ENCODE data around the gene CLNK.

GRCh38 chr4:10577508-10578426 lies 106.8 kb downstream of the CLNK start:
- no peak for TF ChIP-seq POLR2A (IDR thresholded peaks at IDR 0.05; ENCODE audit: low read length)
- TF ChIP-seq USF2 (IDR thresholded peaks at IDR 0.05): no peak
- no peak for TF ChIP-seq CTCF (IDR thresholded peaks at IDR 0.05)
- TF ChIP-seq REST (IDR thresholded peaks at IDR 0.05): no peak
- no peak for TF ChIP-seq BHLHE40 (IDR thresholded peaks at IDR 0.05; ENCODE audit: low read depth, low read length)
- no peak for TF ChIP-seq JUNB (IDR thresholded peaks at IDR 0.05)
- no peak for TF ChIP-seq MAFK (IDR thresholded peaks at IDR 0.05; ENCODE audit: partially characterized antibody)
- TF ChIP-seq GATA3 (IDR thresholded peaks at IDR 0.05; ENCODE audit: borderline replicate concordance): no peak
- TF ChIP-seq CBX8 (IDR thresholded peaks at IDR 0.05): no peak
- TF ChIP-seq ZFP36 (IDR thresholded peaks at IDR 0.05; ENCODE audit: borderline replicate concordance, partially characterized antibody): no peak
- no peak for TF ChIP-seq HDAC2 (IDR thresholded peaks at IDR 0.05)
